Astrocyte of the hippocampus (primary cell): ENCODE results near the gene LRRC42.
A peak's percentile ranks its signal among the peaks of the same experiment; 100 is the strongest.

Source experiments
- DNase-seq: peaks from one replicate; pipeline ENCODE4 v3.0.0; 2011; ENCODE audit warnings: low read depth, low spot score

LRRC42 gene

GRCh38 chr1:53942127-53942957 is 3.8 kb upstream of the LRRC42 start:
- no peak for DNase-seq

- no peak for DNase-seq
Observed at GRCh38 chr1:53943090-53943489, 3.1 kb upstream of the LRRC42 start.

GRCh38 chr1:53943490-53944043 is 2.6 kb upstream of the LRRC42 start:
- no peak for DNase-seq

DNA sequence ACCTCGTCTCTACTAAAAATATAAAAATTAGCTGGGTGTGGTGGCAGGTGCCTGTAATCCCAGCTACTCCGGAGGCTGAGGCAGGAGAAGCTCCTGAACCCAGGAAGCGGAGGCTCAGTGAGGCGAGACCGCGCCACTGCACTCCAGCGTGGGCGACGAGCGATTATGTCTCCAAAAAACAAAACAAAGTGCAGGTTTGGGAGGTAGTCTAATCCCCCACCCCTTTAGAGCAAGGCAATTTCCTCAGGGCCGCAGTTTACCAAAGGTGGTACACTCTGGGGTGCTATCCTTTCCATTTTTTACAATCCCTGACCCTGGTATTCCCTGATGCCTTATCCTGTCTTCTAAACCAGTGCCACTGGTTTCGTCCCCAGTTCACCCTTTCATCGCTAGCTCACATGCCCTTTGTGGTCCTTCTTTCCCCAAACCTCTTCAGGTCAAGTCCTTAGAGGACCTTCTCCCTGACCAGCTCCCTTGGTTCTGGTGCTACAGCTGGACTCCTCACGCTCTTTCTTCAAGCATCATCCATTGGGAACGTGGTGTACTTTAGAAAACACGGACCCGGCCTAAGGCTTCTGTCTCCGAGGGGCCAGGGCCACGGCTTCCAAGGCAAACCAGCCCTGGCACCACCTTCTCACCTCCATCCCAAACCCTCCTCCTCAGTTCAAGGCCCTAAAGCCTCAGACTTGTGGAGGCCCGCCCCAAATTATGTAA is 1.5 kb upstream of the LRRC42 start:
- peak; percentile 31 for DNase-seq

GRCh38 chr1:53945183-53945432 is 1.0 kb upstream of the LRRC42 start:
- DNase-seq, result no peak

DNA sequence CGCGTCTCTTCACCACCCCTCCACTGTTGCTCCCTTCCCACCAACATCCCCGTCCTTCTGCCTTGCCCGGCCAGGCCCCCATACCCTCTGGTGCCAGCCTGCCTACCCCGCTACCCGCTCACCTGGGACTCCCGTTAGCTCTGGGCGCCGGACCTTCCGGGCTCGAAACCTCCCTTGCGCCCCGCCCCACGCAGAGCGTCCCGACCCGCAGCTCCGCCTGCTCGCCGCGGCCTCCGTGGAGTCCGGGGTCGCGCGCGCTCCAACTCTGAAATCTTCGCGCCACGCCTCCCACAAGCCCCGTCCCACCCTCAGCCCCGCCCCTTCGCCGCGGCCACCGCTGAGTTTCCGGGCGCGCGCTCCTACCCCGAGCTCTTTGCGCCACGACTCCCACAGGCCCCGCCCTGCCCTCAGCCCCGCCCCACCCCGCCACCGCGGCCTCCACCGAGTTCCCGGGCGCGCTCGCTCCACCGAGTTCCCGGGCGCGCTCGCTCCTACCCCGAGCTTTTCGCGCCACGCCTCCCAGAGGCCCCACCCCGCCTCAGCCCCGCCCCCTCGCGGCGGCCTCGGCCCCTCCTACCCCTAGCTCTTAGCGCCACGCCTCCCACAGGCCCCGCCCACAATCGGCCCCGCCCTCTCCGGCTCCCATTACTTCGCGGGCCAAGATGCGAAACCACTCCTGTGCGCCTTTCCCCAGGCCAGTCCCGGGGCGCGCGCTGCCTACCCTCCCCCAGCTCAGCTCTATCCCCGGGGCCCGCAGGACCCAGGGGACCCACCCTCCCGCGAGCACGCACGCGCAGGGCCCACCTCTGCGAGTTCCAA is 508 bp upstream of the LRRC42 start, which contains the start of gene IFT25:
IFT25 (minus strand) TSS at position 267 of the 819 bp plus-strand sequence. CDS start 5,617 bp downstream, outside the sequence.
- DNase-seq, result peak; percentile 99

DNA sequence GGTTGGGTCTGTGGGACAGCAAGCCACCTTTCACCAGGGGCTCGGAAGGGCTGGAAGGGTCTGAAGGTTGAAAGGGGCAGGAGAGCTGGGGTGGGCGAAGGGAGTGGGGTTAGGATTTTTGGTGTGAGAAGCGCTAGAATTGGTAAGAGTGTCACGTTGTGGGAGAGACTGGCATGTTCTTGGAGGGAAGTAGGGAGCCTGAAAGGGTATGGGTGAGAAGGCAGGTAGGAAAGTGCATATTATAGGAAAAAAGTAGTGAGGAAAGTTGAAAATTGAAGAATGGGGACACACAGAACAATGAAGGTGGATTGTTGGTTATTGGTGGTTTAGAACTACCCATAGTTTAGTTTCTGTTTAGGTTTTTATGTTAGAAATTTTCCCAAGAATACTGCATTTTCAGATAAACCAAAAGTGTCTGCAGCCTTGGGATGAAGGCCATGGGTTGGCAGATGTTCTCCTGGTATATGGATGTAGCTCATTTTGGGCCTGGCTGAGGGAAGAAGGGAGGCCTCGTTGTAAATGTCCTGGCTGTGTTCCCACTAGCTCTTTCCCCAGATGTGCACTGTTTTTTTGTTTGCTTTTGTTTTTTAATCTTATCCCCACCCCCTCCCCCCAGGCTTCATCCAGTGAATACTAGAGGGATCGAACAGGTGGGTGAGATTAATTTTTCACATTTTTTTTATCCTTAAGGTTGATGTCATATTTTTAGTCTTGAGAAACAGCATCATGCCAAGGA is 1.2 kb downstream of the LRRC42 start:
- no peak for DNase-seq

GRCh38 chr1:53948291-53948690 is 2.1 kb downstream of the LRRC42 start:
- no peak for DNase-seq

DNA sequence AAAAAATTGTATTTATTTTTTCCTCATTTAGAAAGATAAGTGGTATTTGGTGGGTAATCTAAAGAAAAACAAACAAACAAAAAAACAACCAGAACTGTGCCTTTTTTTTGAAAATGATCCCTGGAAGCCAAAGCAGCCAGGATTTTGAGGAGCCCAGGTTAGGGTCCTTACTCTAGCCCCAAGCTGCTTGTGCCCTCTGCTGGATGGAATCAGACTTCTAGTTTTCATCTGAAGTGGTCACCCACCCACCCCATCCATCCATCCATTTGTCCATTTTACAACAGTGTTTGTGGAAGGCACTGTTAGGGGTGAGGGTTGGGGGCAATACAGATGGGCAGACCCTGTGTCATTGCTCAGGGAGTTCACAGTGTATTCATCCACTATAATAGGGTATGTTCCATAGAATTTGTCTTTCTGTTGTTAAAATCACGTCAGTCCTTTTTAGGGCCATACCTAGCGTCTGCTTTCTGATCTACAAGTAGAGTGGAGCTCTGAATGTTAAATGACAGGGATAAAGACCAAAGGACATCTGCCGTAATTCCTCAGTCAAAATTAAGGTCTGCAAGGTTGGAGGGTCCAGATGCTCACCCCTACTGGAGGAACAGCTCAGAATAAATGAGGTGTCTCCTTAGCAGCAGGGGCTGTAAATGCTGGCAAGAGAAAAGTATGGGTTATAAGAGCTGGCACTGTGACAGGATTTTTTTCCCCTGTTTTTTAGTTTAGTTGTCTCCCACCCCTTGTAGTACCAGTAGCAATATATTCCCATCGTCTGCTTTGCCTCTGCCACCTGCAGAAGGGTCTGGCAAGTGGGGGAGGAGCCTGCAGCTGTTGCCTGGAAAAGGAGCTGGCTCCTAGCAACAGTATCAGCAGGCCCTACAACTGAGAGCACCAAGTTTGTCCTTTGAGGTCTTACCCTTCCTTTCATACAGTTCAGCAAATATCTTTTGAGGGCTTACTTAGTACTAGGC is 3.2 kb downstream of the LRRC42 start:
- peak; percentile 65 for DNase-seq

DNA sequence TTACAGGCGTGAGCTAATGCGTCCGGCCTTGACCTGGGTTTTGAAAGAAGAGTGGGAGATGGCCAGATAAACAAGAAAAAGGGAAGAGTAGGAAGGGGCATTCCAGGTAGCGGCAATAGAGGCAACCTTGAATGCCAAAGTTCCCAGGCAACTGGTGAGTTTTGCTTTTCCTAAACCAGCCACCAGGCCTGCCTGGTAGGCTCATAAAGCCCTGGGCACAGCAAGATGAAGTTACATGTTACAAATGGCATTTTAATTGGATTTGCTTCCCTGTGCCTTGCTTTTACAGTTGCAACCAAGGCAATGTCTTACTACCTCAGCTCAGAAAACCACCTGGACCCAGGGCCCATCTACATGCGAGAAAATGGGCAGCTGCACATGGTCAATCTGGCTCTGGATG is 5.5 kb downstream of the LRRC42 start:
- no peak for DNase-seq

GRCh38 chr1:53954128-53954527 is 8.0 kb downstream of the LRRC42 start:
- no peak for DNase-seq

- DNase-seq, result no peak
Observed at GRCh38 chr1:53956308-53957168, 10.4 kb downstream of the LRRC42 start.

GRCh38 chr1:53957194-53957818 is 11.2 kb downstream of the LRRC42 start:
- peak; percentile 39 for DNase-seq

- DNase-seq, result peak; percentile 30
Observed at GRCh38 chr1:53959664-53960250, 13.6 kb downstream of the LRRC42 start.

- DNase-seq, result no peak
Observed at GRCh38 chr1:53962395-53962794, 16.2 kb downstream of the LRRC42 start.

GRCh38 chr1:53963460-53963859 is 17.3 kb downstream of the LRRC42 start:
- DNase-seq, result no peak

DNA sequence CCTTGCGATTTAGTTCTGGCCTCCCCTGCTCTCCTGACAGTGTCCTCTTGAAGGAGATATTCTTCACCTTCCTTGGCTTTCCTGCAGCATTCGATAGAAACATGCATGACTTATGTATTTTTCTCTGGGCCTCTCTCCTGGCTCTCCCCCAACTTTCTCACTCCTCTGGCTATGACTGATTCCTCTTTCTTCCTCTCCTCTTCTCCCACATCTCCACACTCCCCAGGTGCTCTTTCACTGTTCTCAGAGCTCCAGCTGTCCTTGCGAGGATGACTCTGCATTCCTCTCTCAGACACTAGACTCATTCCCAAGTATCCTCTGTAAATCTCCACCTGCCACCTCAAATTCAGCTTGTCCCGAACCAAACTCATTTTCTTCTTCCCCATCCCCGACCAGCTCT is 18.0 kb downstream of the LRRC42 start:
- no peak for DNase-seq

GRCh38 chr1:53966794-53967193 is 20.6 kb downstream of the LRRC42 start:
- DNase-seq, result no peak
